BLaER1 treated with 17β-estradiol and CSF1 and Interleukin-3, amounts not matched to agents 10 nM and 100 nM (cell line): Measurements from ENCODE around the gene RERGL.
"Not testable (repeated sequence)": the region's sequence is repeated elsewhere in the genome, so short reads cannot be mapped to it uniquely, and the experiment has no call there.

ENCODE experiments used
- H3K27ac ChIP-seq, 11 experiments: shearing (Covaris generic); formaldehyde crosslinking; 2 replicates each; pipeline ENCODE4 v1.8.1; 2022
- H3K27me3 ChIP-seq, 11 experiments: shearing (Covaris generic); formaldehyde crosslinking; 2 replicates each; pipeline ENCODE4 v1.8.1; 2022
- H3K36me3 ChIP-seq, 11 experiments: shearing (Covaris generic); formaldehyde crosslinking; 2 replicates each; pipeline ENCODE4 v1.8.1; 2022
- H3K4me1 ChIP-seq, 10 experiments: shearing (Covaris generic); formaldehyde crosslinking; 2 replicates each; pipeline ENCODE4 v1.8.1; 2022
- H3K4me2 ChIP-seq, 11 experiments: shearing (Covaris generic); formaldehyde crosslinking; 2 replicates each; pipeline ENCODE4 v1.8.1; 2022
- H3K4me3 ChIP-seq, 10 experiments: shearing (Covaris generic); formaldehyde crosslinking; 2 replicates each; pipeline ENCODE4 v1.8.1; 2022
- H3K9ac ChIP-seq, 11 experiments: shearing (Covaris generic); formaldehyde crosslinking; 2 replicates each; pipeline ENCODE4 v1.8.1; 2022
- H3K9me3 ChIP-seq, 11 experiments: shearing (Covaris generic); formaldehyde crosslinking; replicated peaks in 1 of 11; 2 replicates each; pipeline ENCODE4 v1.8.1; 2022
- H4K20me1 ChIP-seq, 11 experiments: shearing (Covaris generic); formaldehyde crosslinking; 2 replicates each; pipeline ENCODE4 v1.8.1; 2022
- Cebpa-rat ChIP-seq, 11 experiments: shearing (Covaris generic); IDR thresholded peaks; 2 replicates each; pipeline ENCODE4 v1.8.1; 2022

The RERGL gene

DNA sequence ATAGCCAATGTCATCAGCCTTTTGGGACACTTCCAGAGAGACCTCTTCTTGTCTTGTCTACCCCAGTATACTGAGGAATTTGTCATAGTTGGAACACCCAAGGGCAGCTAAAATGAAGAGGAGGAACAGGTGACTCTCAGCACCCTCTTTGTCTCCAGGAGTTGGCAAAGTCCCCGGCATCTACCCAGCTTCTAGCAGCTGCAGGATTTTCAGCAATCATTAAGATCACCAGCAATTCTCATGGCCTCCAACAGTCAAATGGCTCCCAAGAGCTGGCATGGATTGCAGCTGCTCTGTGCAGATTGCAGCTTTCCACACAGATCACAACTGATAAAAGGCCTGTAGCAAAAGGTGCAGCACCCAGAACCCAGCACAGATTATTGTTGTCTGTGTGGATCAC lies 32.9 kb downstream of the RERGL start:
- no peak overlapping the region for H3K4me2 ChIP-seq
- no peak for TF ChIP-seq Cebpa-rat (IDR thresholded peaks at IDR 0.05)
- no peaks in the 10 kb centered on the region for H4K20me1 ChIP-seq
- H3K4me1 ChIP-seq: no peaks in the 10 kb centered on the region
- H3K9ac ChIP-seq: no peak overlapping the region
- no peak overlapping the region for H3K27ac ChIP-seq
- no peak overlapping the region for H3K4me3 ChIP-seq
- peaks cover 0 to 34% (median 17%) of the 10 kb centered on the region in 11 experiments; a peak in 18 of 22 replicates for H3K9me3 ChIP-seq
- H3K27me3 ChIP-seq: no peaks in the 10 kb centered on the region
- H3K36me3 ChIP-seq: no peaks in the 10 kb centered on the region

- Histone ChIP-seq H3K36me3 (no peaks in the 10 kb centered on the region), H3K4me3 (no peak overlapping the region), H3K27ac (no peak overlapping the region), H4K20me1 (no peaks in the 10 kb centered on the region), H3K9ac (no peak overlapping the region), H3K4me2 (no peak overlapping the region), H3K9me3 (peaks cover 0 to 34% (median 18%) of the 10 kb centered on the region in 11 experiments; a peak in 14 of 22 replicates), H3K4me1 (no peaks in the 10 kb centered on the region), H3K27me3 (no peaks in the 10 kb centered on the region)
- TF ChIP-seq Cebpa-rat (IDR thresholded peaks at IDR 0.05): no peak
These were observed 34.9 kb downstream of the RERGL start for GRCh38 chr12:18054925-18055619.

GRCh38 chr12:18045446-18045992 lies 44.5 kb downstream of the RERGL start:
- no peak overlapping the region for H3K4me2 ChIP-seq
- H3K27me3 ChIP-seq: no peaks in the 10 kb centered on the region
- no peaks in the 10 kb centered on the region for H3K36me3 ChIP-seq
- no peak overlapping the region for H3K4me3 ChIP-seq
- no peaks in the 10 kb centered on the region for H4K20me1 ChIP-seq
- no peaks in the 10 kb centered on the region for H3K4me1 ChIP-seq
- H3K9me3 ChIP-seq: peaks cover 0 to 4% (median under 1%) of the 10 kb centered on the region in 11 experiments; a peak in 5 of 22 replicates
- no peak overlapping the region for H3K9ac ChIP-seq
- no peak overlapping the region for H3K27ac ChIP-seq
- no peak for TF ChIP-seq Cebpa-rat (IDR thresholded peaks at IDR 0.05)

GRCh38 chr12:18040060-18040742 lies 49.8 kb downstream of the RERGL start:
- H3K36me3 ChIP-seq, H3K9ac ChIP-seq, H3K27ac ChIP-seq, H3K27me3 ChIP-seq, H3K4me1 ChIP-seq, H3K4me3 ChIP-seq, H3K4me2 ChIP-seq, H4K20me1 ChIP-seq: not testable (repeated sequence)
- H3K9me3 ChIP-seq: peaks cover 0 to 14% (median 9%) of the 10 kb centered on the region in 11 experiments; a peak in 14 of 22 replicates
